ENCODE data around the gene GAS7. TPM values are rescaled to one million over a fixed set of nuclear protein-coding genes. Genes with fewer than 3 reads are reported as not detected.

GAS7 gene
- total RNA-seq, 1 donor from 2014 or later: 39.8 TPM

DNA sequence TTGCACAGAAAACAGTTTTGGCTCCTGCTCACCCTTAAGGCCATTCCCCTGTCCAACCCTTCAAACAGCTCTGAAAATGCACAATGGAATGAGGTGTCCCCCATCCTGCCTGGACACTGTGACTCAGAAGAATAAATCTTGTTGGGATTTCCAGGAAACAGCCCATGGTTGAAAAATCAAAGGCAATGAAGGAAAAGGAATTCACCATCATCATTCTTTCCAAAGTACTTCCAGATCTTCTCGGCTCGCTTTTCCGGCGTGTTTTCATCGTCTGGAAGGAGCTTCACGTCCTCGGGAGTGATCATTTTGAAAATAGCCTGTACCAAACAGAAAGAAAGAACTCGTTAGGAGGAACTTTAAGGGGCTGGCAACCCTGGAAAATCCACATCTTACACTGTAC is 297.6 kb downstream of the GAS7 start:
- CTCF ChIA-PET: no interaction called here
- intact Hi-C loops (cut with micrococcal nuclease): no loop called here
- Mint-ChIP-seq H3K9me3 (no peaks in the 10 kb centered on the region), H3K27me3 (peaks cover 20% of the 10 kb centered on the region), H3K36me3 (ENCODE audit: low read depth) (no peaks in the 10 kb centered on the region), H3K27ac (no peak overlapping the region), H3K4me1 (no peaks in the 10 kb centered on the region), H3K4me3 (no peak overlapping the region)
- TF ChIP-seq, protein P1, sequence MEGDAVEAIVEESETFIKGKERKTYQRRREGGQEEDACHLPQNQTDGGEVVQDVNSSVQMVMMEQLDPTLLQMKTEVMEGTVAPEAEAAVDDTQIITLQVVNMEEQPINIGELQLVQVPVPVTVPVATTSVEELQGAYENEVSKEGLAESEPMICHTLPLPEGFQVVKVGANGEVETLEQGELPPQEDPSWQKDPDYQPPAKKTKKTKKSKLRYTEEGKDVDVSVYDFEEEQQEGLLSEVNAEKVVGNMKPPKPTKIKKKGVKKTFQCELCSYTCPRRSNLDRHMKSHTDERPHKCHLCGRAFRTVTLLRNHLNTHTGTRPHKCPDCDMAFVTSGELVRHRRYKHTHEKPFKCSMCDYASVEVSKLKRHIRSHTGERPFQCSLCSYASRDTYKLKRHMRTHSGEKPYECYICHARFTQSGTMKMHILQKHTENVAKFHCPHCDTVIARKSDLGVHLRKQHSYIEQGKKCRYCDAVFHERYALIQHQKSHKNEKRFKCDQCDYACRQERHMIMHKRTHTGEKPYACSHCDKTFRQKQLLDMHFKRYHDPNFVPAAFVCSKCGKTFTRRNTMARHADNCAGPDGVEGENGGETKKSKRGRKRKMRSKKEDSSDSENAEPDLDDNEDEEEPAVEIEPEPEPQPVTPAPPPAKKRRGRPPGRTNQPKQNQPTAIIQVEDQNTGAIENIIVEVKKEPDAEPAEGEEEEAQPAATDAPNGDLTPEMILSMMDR (IDR thresholded peaks at IDR 0.05): no peak
- POLR2A ChIA-PET: no interaction called here
- DNase-seq: no peak
- ATAC-seq (ENCODE audit: low read depth): no peak

- Mint-ChIP-seq H3K27me3 (peaks cover 20% of the 10 kb centered on the region), H3K27ac (no peak overlapping the region), H3K9me3 (no peaks in the 10 kb centered on the region), H3K4me3 (no peak overlapping the region), H3K36me3 (ENCODE audit: low read depth) (no peaks in the 10 kb centered on the region), H3K4me1 (no peaks in the 10 kb centered on the region)
- ChIA-PET CTCF (no interaction called here), POLR2A (no interaction called here)
- TF ChIP-seq, protein P1 (IDR thresholded peaks at IDR 0.05): no peak
- no peak for DNase-seq
- no peak for ATAC-seq (ENCODE audit: low read depth)
- intact Hi-C loops (cut with micrococcal nuclease): no loop called here
These were observed 298.3 kb downstream of the GAS7 start for GRCh38 chr17:9900044-9900594.

DNA sequence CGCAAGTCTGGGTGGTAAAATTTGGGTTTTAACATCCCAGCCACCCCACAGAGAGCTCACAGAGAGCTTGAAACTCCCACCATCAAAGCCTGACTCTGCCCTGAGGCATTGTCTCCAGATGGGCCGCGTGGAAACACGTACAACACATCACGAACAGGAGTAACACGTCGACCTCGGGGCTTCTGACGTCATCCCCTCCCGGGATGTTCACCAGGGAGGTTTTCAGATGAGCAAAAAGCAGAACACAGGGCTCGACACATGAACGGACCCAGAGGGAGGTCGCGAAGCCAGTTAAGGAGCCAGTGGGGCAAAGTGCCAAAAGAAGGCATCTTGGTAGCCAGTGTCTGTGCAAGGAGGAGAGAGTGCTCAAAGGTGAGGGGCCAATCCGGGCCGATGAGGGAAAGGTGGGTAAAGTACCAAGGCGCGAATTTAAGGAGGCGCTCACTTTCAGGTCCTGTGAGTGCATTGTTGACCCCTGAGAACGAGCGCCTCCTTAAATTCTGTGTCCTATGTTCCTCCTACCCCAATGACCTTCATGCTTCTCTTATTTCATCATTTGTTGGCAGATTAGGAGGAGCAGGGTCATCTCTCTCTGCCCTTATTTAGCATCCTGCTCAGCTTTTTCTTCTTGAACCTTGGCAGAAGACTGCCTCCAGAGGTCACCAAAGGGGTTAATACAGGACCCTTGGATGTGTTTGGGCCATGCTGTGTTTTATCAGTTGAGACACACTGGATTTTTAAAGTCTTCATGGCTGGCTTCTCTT is 298.9 kb downstream of the GAS7 start:
- no peak for ATAC-seq (ENCODE audit: low read depth)

GRCh38 chr17:9898812-9899211 is 299.6 kb downstream of the GAS7 start:
- intact Hi-C loops (cut with micrococcal nuclease): no loop called here
- CTCF ChIA-PET: no interaction called here
- H3K36me3 Mint-ChIP-seq (ENCODE audit: low read depth): no peaks in the 10 kb centered on the region

More for the DNA sequence above, 298.9 kb downstream of the GAS7 start:
- no peaks in the 10 kb centered on the region for H3K36me3 Mint-ChIP-seq (ENCODE audit: low read depth)
- H3K4me1 Mint-ChIP-seq: no peaks in the 10 kb centered on the region
- intact Hi-C loops (cut with micrococcal nuclease): no loop called here
- no peak overlapping the region for H3K27ac Mint-ChIP-seq
- peaks cover 24% of the 10 kb centered on the region for H3K27me3 Mint-ChIP-seq
- TF ChIP-seq, protein P1 (IDR thresholded peaks at IDR 0.05): no peak
- CTCF ChIA-PET: no interaction called here
- DNase-seq: no peak
- POLR2A ChIA-PET: no interaction called here
- H3K9me3 Mint-ChIP-seq: no peaks in the 10 kb centered on the region
- no peak overlapping the region for H3K4me3 Mint-ChIP-seq

GRCh38 chr17:9897372-9897968 is 300.9 kb downstream of the GAS7 start:
- CTCF ChIA-PET: no interaction called here
- Mint-ChIP-seq H3K4me3 (no peak overlapping the region), H3K36me3 (ENCODE audit: low read depth) (no peaks in the 10 kb centered on the region), H3K27me3 (peaks cover 21% of the 10 kb centered on the region), H3K9me3 (no peaks in the 10 kb centered on the region), H3K4me1 (no peaks in the 10 kb centered on the region), H3K27ac (no peak overlapping the region)
- TF ChIP-seq, protein P1 (IDR thresholded peaks at IDR 0.05): no peak
- POLR2A ChIA-PET: no interaction called here
- no peak for DNase-seq
- ATAC-seq (ENCODE audit: low read depth): no peak
- intact Hi-C loops (cut with micrococcal nuclease): no loop called here

More at GRCh38 chr17:9898812-9899211, 299.6 kb downstream of the GAS7 start:
- Mint-ChIP-seq H3K27me3 (peaks cover 24% of the 10 kb centered on the region), H3K4me1 (no peaks in the 10 kb centered on the region), H3K27ac (no peak overlapping the region), H3K9me3 (no peaks in the 10 kb centered on the region), H3K4me3 (no peak overlapping the region)
- ATAC-seq (ENCODE audit: low read depth): no peak
- no peak for DNase-seq
- POLR2A ChIA-PET: no interaction called here
- TF ChIP-seq, protein P1 (IDR thresholded peaks at IDR 0.05): no peak
